ENCODE measurements around the gene ADTRP.

DNA sequence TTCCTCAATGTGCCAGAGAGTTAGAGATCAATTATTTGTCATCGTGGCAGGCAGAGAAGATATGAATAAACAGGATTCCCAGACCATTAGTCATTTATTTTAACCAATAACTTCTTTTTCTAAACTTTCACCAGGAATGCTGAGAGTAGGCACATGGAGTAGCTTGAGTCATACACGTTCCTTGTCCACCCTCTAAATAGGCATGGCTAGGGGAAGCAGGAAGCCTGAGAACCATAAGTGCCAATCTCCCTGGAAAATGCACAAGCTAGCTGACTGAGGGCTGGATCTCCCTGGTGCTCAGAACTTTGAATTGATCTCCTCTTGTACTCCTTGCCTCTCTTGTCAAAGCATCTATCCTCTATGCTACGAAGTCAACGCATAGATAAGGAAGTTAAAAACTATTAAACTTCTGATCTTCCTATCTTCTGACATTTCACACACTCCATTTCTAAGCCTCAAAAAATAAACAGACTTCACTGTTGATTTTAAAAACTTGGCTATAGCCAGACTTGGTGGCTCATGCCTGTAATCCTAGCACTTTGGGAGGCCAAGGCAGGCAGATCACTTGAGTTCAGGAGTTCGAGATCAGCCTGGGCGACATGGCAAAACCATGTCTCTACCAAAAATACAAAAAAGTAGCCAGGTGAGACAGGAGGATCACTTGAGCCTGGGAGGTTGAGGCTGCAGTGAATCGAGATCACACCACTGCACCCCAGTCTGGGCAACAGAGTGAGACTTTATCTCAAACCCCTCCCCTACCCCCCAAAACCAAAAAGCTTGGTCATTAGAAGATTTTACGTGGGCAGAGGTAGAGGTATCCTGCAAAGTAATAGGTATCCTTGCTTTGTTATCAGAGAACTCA is 11.8 kb downstream of the ADTRP start:
- TF ChIP-seq CTCF (IDR thresholded peaks at IDR 0.05), result no peak
- TF ChIP-seq ZNF425 (CRISPR knock-in tag; conservative IDR thresholded peaks at IDR 0.05), result no peak
- no peak for TF ChIP-seq NR1H2 (CRISPR knock-in tag; IDR thresholded peaks at IDR 0.05)
- TF ChIP-seq MAX (CRISPR knock-in tag; IDR thresholded peaks at IDR 0.05), result no peak
- no peak for TF ChIP-seq ZBTB43 (CRISPR knock-in tag; IDR thresholded peaks at IDR 0.05)
- no peak for TF ChIP-seq NR3C1 (CRISPR knock-in tag; conservative IDR thresholded peaks at IDR 0.05; ENCODE audit: low read depth)
- no peak for TF ChIP-seq CREM (CRISPR knock-in tag; IDR thresholded peaks at IDR 0.05)
